Measurements from ENCODE around the gene DTYMK. TPM values are rescaled to one million over a fixed set of nuclear protein-coding genes. Genes with fewer than 3 reads are reported as not detected.

Gene DTYMK
- polyA plus RNA-seq, 1 experiment = 28.4 TPM

GRCh38 chr2:241639385-241639784 lies 47.2 kb downstream of the DTYMK start:
- Histone ChIP-seq H3K27ac (ENCODE audit: low read depth, low read length) (no peak overlapping the region), H3K27me3 (ENCODE audit: control insufficient read depth, insufficient read depth, low read length) (no peaks in the 10 kb centered on the region), H3K4me3 (ENCODE audit: low read depth, low read length) (no peak overlapping the region), H3K9me3 (ENCODE audit: control insufficient read depth, insufficient read depth, low read length) (peaks cover 5% of the 10 kb centered on the region; the same call in 1 of the 2 replicates)
- ChIA-PET CTCF (no interaction called here), POLR2A (no interaction called here)
- DNase-seq (ENCODE audit: low read depth, low spot score) = no peak
- no peak for TF ChIP-seq CTCF (IDR thresholded peaks at IDR 0.05; ENCODE audit: low read depth, low read length)

GRCh38 chr2:241638940-241639339 lies 47.7 kb downstream of the DTYMK start:
- Histone ChIP-seq H3K4me3 (ENCODE audit: low read depth, low read length) (peak overlapping the region; percentile 27; the same call in 1 of the 2 replicates), H3K27me3 (ENCODE audit: control insufficient read depth, insufficient read depth, low read length) (no peaks in the 10 kb centered on the region), H3K9me3 (ENCODE audit: control insufficient read depth, insufficient read depth, low read length) (peaks cover 5% of the 10 kb centered on the region; the same call in 1 of the 2 replicates), H3K27ac (ENCODE audit: low read depth, low read length) (no peak overlapping the region)
- ChIA-PET CTCF (interaction anchor here (1.5 kb wide), 1 partner anchor 21 kb away, joined by 5 read pairs; no protein-coding TSS in a partner anchor), POLR2A (no interaction called here)
- no peak for DNase-seq (ENCODE audit: low read depth, low spot score)
- no peak for TF ChIP-seq CTCF (IDR thresholded peaks at IDR 0.05; ENCODE audit: low read depth, low read length)

- H3K9me3 ChIP-seq (ENCODE audit: control insufficient read depth, insufficient read depth, low read length) = peaks cover 5% of the 10 kb centered on the region; the same call in 1 of the 2 replicates
- TF ChIP-seq CTCF (IDR thresholded peaks at IDR 0.05; ENCODE audit: low read depth, low read length) = no peak
- H3K27me3 ChIP-seq (ENCODE audit: control insufficient read depth, insufficient read depth, low read length) = no peaks in the 10 kb centered on the region
- H3K4me3 ChIP-seq (ENCODE audit: low read depth, low read length) = peak overlapping the region; percentile 91
- ChIA-PET CTCF (interaction anchor here (1.5 kb wide), 1 partner anchor 22 kb away, joined by 5 read pairs; no protein-coding TSS in a partner anchor), POLR2A (interaction anchor here (0.5 to 1.6 kb wide), 6 partner anchors 14 to 380 kb away, joined by 3 to 5 read pairs (median 4); partner anchors contain the start of gene DTYMK)
- H3K27ac ChIP-seq (ENCODE audit: low read depth, low read length) = no peak overlapping the region
- DNase-seq (ENCODE audit: low read depth, low spot score) = no peak
Observed at GRCh38 chr2:241637795-241638660, 48.6 kb downstream of the DTYMK start.

- no peak for DNase-seq (ENCODE audit: low read depth, low spot score)
- peak within 1 kb of the TSS; percentile 92 for H3K27ac ChIP-seq (ENCODE audit: low read depth, low read length)
- H3K27me3 ChIP-seq (ENCODE audit: control insufficient read depth, insufficient read depth, low read length) = no peaks in the 10 kb centered on the region
- TF ChIP-seq CTCF (IDR thresholded peaks at IDR 0.05; ENCODE audit: low read depth, low read length) = no peak
- H3K4me3 ChIP-seq (ENCODE audit: low read depth, low read length) = peak within 1 kb of the TSS; percentile 91
- ChIA-PET CTCF (interaction anchor here (1.5 kb wide), 1 partner anchor 22 kb away, joined by 5 read pairs; no protein-coding TSS in a partner anchor), POLR2A (interaction anchor here (0.6 to 1.6 kb wide), 6 partner anchors 13 to 380 kb away, joined by 3 to 5 read pairs (median 4); partner anchors contain the start of gene DTYMK)
- peaks cover 5% of the 10 kb centered on the region; the same call in 1 of the 2 replicates for H3K9me3 ChIP-seq (ENCODE audit: control insufficient read depth, insufficient read depth, low read length)
Observed at GRCh38 chr2:241637018-241637794, 49.4 kb downstream of the DTYMK start, which contains the start of the genes ATG4B and THAP4. TSS of gene ATG4B (plus strand) at chr2:241637693. CDS start at chr2:241637715, 22 bp downstream. TSS of gene THAP4 (minus strand) at chr2:241637158. CDS start at chr2:241637017, 141 bp downstream.

Data from AG04450 (cell line).